MM.1S (cell line): ENCODE measurements around the gene CCNC.

Experiments
- DNase-seq: peaks from one replicate; pipeline ENCODE4 v3.0.0-alpha.2; 2015
- H2AFZ ChIP-seq: fragments of 300-600 bp; sonication (generic); 2 replicates; pipeline ENCODE4 v1.6.0; 2016; ENCODE audit warnings: antibody characterized with exemption, low read length
- H3F3A ChIP-seq: fragments of 300-600 bp; sonication (generic); 2 replicates; pipeline ENCODE4 v1.6.1; 2016; ENCODE audit warnings: mild to moderate bottlenecking, antibody characterized with exemption, low read length, moderate library complexity, mixed read lengths; ENCODE audit not compliant: insufficient read depth
- H3K27ac ChIP-seq: fragments of 300-600 bp; sonication (generic); 2 replicates; pipeline ENCODE4 v1.5.1; 2016; ENCODE audit warnings: mild to moderate bottlenecking, low read length
- H3K27me3 ChIP-seq: fragments of 300-600 bp; sonication (generic); replicated peaks from 2 replicates; pipeline ENCODE4 v1.6.0; 2016; ENCODE audit warnings: low read length; ENCODE audit not compliant: insufficient read depth
- H3K36me3 ChIP-seq: fragments of 300-600 bp; sonication (generic); replicated peaks from 2 replicates; pipeline ENCODE4 v1.6.1; 2016; ENCODE audit warnings: mild to moderate bottlenecking, low read length, mixed read lengths; ENCODE audit not compliant: insufficient read depth
- H3K4me1 ChIP-seq: fragments of 300-600 bp; sonication (generic); 2 replicates; pipeline ENCODE4 v1.6.1; 2016; ENCODE audit warnings: low read length, mixed read lengths
- H3K4me2 ChIP-seq: fragments of 300-600 bp; sonication (generic); 2 replicates; pipeline ENCODE4 v1.6.0; 2016; ENCODE audit warnings: low read depth, low read length
- H3K4me3 ChIP-seq: fragments of 300-600 bp; sonication (generic); 2 replicates; pipeline ENCODE4 v1.5.1; 2016; ENCODE audit warnings: low read length, mixed read lengths
- H3K79me2 ChIP-seq: fragments of 300-600 bp; sonication (generic); 2 replicates; pipeline ENCODE4 v1.6.1; 2016; ENCODE audit warnings: mixed run types, low read length, mixed read lengths
- H3K9ac ChIP-seq: fragments of 300-600 bp; sonication (generic); 2 replicates; pipeline ENCODE4 v1.6.1; 2016; ENCODE audit warnings: low read length, mixed read lengths
- H3K9me2 ChIP-seq: fragments of 300-600 bp; sonication (generic); replicated peaks from 2 replicates; pipeline ENCODE4 v1.6.1; 2016; ENCODE audit warnings: mild to moderate bottlenecking, low read length, mixed read lengths; ENCODE audit not compliant: insufficient read depth
- H3K9me3 ChIP-seq: fragments of 300-600 bp; sonication (generic); replicated peaks from 2 replicates; pipeline ENCODE4 v1.6.1; 2016; ENCODE audit warnings: mild to moderate bottlenecking, low read length, mixed read lengths; ENCODE audit not compliant: insufficient read depth
- H4K20me1 ChIP-seq: fragments of 300-600 bp; sonication (generic); 2 replicates; pipeline ENCODE4 v1.6.1; 2016; ENCODE audit warnings: mild to moderate bottlenecking, low read length, moderate library complexity, mixed read lengths; ENCODE audit not compliant: insufficient read depth
- CTCF ChIP-seq: fragments of 300-600 bp; sonication (generic); IDR thresholded peaks from 2 replicates; pipeline ENCODE4 v1.5.1; 2016; ENCODE audit warnings: antibody characterized with exemption, low read length, mixed read lengths
- EZH2 ChIP-seq: fragments of 300-600 bp; sonication (generic); optimal IDR thresholded peaks from 2 replicates; pipeline ENCODE3; 2017; ENCODE audit warnings: low read depth, mild to moderate bottlenecking, antibody characterized with exemption, low read length, mixed read lengths
- EZH2phosphoT487 ChIP-seq: fragments of 300-600 bp; sonication (generic); IDR thresholded peaks from 2 replicates; pipeline ENCODE4 v1.6.1; 2018; ENCODE audit warnings: antibody characterized with exemption, low read length

Gene CCNC

GRCh38 chr6:99611148-99611547, 42.7 kb upstream of the CCNC start:
- TF ChIP-seq EZH2 (no peak), CTCF (no peak), EZH2phosphoT487 (no peak)
- Histone ChIP-seq H3K4me2 (no peak overlapping the region), H3K36me3 (no peaks in the 10 kb centered on the region), H3K9me2 (no peaks in the 10 kb centered on the region), H4K20me1 (no peaks in the 10 kb centered on the region), H3F3A (no peaks in the 10 kb centered on the region), H3K79me2 (no peaks in the 10 kb centered on the region), H3K4me1 (peaks cover 6% of the 10 kb centered on the region), H3K4me3 (no peak overlapping the region), H3K9ac (no peak overlapping the region), H3K9me3 (no peaks in the 10 kb centered on the region), H2AFZ (no peak overlapping the region), H3K27me3 (0 out of 2 replicates have a peak, but pooled peaks cover under 1% of the 10 kb centered on the region), H3K27ac (no peak overlapping the region)
- no peak for DNase-seq

- Histone ChIP-seq H4K20me1 (no peaks in the 10 kb centered on the region), H2AFZ (no peak overlapping the region), H3K9me2 (no peaks in the 10 kb centered on the region), H3K4me3 (no peak overlapping the region), H3F3A (no peaks in the 10 kb centered on the region), H3K36me3 (no peaks in the 10 kb centered on the region), H3K9me3 (no peaks in the 10 kb centered on the region), H3K27me3 (peaks cover 12% of the 10 kb centered on the region; the same call in 1 of the 2 replicates), H3K9ac (no peak overlapping the region), H3K4me2 (no peak overlapping the region), H3K4me1 (peaks cover 6% of the 10 kb centered on the region), H3K27ac (no peak overlapping the region), H3K79me2 (no peaks in the 10 kb centered on the region)
- no peak for TF ChIP-seq EZH2phosphoT487
- DNase-seq: no peak
Measured at GRCh38 chr6:99609905-99610489, 41.5 kb upstream of the CCNC start.

GRCh38 chr6:99608886-99609482, 40.5 kb upstream of the CCNC start:
- Histone ChIP-seq H2AFZ (no peak overlapping the region), H3K4me1 (peaks cover 6% of the 10 kb centered on the region), H4K20me1 (no peaks in the 10 kb centered on the region), H3K79me2 (no peaks in the 10 kb centered on the region), H3K9me2 (no peaks in the 10 kb centered on the region), H3K4me3 (no peak overlapping the region), H3K27me3 (peaks cover 19% of the 10 kb centered on the region; the same call in 1 of the 2 replicates), H3K4me2 (no peak overlapping the region), H3K9me3 (no peaks in the 10 kb centered on the region), H3K27ac (no peak overlapping the region), H3K9ac (no peak overlapping the region), H3F3A (no peaks in the 10 kb centered on the region), H3K36me3 (no peaks in the 10 kb centered on the region)
- no peak for DNase-seq
- no peak for TF ChIP-seq EZH2
- no peak for TF ChIP-seq CTCF
- TF ChIP-seq EZH2phosphoT487: no peak
